Breast epithelium (tissue), 3 donors: Measurements from ENCODE around the gene LAMA1.

Experiments used
- CTCF ChIP-seq, 3 donors: fragments of 450-650 bp; IDR thresholded peaks; one replicate each; pipeline ENCODE4 v1.5.1; 2016 to 2017; ENCODE audit warnings: antibody characterized with exemption in 3 of 3, mild to moderate bottlenecking in 3 of 3, moderate library complexity in 3 of 3
- POLR2AphosphoS5 ChIP-seq, 3 donors: sonication (generic); formaldehyde crosslinking; IDR thresholded peaks; one replicate each; pipeline ENCODE4 v1.6.1; 2017; ENCODE audit warnings: antibody characterized with exemption in 3 of 3

- TF ChIP-seq POLR2AphosphoS5 (IDR thresholded peaks at IDR 0.05) (no peak), CTCF (IDR thresholded peaks at IDR 0.05) (no peak)
Measured at GRCh38 chr18:7035807-7036206, 81.8 kb downstream of the LAMA1 start.
